Activated CD8-positive, alpha-beta T cell treated with anti-CD3 and anti-CD28 coated beads, Interleukin-2, amount 10 ng/mL, durations not matched to agents 7 days and 5 days (primary cell): ENCODE measurements around the gene TMPRSS11E. TPM values are rescaled to one million over a fixed set of nuclear protein-coding genes. Genes with fewer than 3 reads are reported as not detected.
"Not testable (repeated sequence)": the region's sequence is repeated elsewhere in the genome, so short reads cannot be mapped to it uniquely, and the experiment has no call there.

Source experiments
- ATAC-seq: fragments of 150-1000 bp; cut with Tn5 transposase; one replicate; pipeline ENCODE4 v1.10.0; 2021; ENCODE audit warnings: moderate library complexity
- CTCF ChIA-PET: fragments of 350-600 bp; sonication (Branson Sonifier 250); formaldehyde crosslinking; loops from one replicate; lab custom pipeline; 2021; ENCODE audit warnings: antibody characterized with exemption; lab: Charles Lee
- POLR2A ChIA-PET: fragments of 350-600 bp; sonication (Branson Sonifier 250); formaldehyde crosslinking; loops from one replicate; lab custom pipeline; 2021; ENCODE audit warnings: antibody characterized with exemption; lab: Charles Lee
- DNase-seq: peaks from one replicate; pipeline ENCODE4 v3.0.0-alpha.2; 2020
- H3K27ac Mint-ChIP-seq: one replicate; pipeline ENCODE4 v1.8.0; 2021; ENCODE audit warnings: mild to moderate bottlenecking, mixed read lengths
- H3K27me3 Mint-ChIP-seq: one replicate; pipeline ENCODE4 v1.8.0; 2021; ENCODE audit warnings: low read depth, mixed read lengths
- H3K36me3 Mint-ChIP-seq: one replicate; pipeline ENCODE4 v1.8.0; 2021; ENCODE audit warnings: low read depth, mixed read lengths
- H3K4me1 Mint-ChIP-seq: one replicate; pipeline ENCODE4 v1.8.0; 2021; ENCODE audit warnings: low read depth, mixed read lengths
- H3K4me3 Mint-ChIP-seq: one replicate; pipeline ENCODE4 v1.8.0; 2021; ENCODE audit warnings: mild to moderate bottlenecking, mixed read lengths
- H3K9me3 Mint-ChIP-seq: one replicate; pipeline ENCODE4 v1.8.0; 2022; ENCODE audit warnings: mixed read lengths; ENCODE audit not compliant: insufficient read depth
- total RNA-seq, 2 experiments: library from RNA; stranded (reverse); gene quantifications; one replicate each; pipeline ENCODE4 v1.2.3, GENCODE V29; 2021

The TMPRSS11E gene
- total RNA-seq, 2 experiments from 2014 or later, result not detected

GRCh38 chr4:68465058-68465457, 17.8 kb downstream of the TMPRSS11E start:
- no peak overlapping the region for H3K27ac Mint-ChIP-seq
- no peak overlapping the region for H3K4me3 Mint-ChIP-seq
- no peaks in the 10 kb centered on the region for H3K9me3 Mint-ChIP-seq
- POLR2A ChIA-PET, result no interaction called here
- no peak for ATAC-seq
- CTCF ChIA-PET, result no interaction called here
- peaks cover 3% of the 10 kb centered on the region for H3K36me3 Mint-ChIP-seq
- peaks cover 7% of the 10 kb centered on the region for H3K4me1 Mint-ChIP-seq
- H3K27me3 Mint-ChIP-seq, result no peaks in the 10 kb centered on the region
- no peak for DNase-seq

- Mint-ChIP-seq H3K27me3 (no peaks in the 10 kb centered on the region), H3K4me1 (peaks cover 8% of the 10 kb centered on the region), H3K27ac (no peak overlapping the region), H3K36me3 (peaks cover 3% of the 10 kb centered on the region), H3K4me3 (no peak overlapping the region), H3K9me3 (no peaks in the 10 kb centered on the region)
- DNase-seq (no peak), ATAC-seq (no peak)
- CTCF ChIA-PET, result no interaction called here
- POLR2A ChIA-PET, result no interaction called here
Measured at GRCh38 chr4:68466185-68466584, 18.9 kb downstream of the TMPRSS11E start.

- CTCF ChIA-PET, result interaction anchor here (1.4 kb wide), 1 partner anchor 14 kb away, joined by 4 read pairs; no protein-coding TSS in a partner anchor
- POLR2A ChIA-PET, result no interaction called here
Measured at GRCh38 chr4:68466751-68467150, 19.5 kb downstream of the TMPRSS11E start.

GRCh38 chr4:68469482-68469881, 22.2 kb downstream of the TMPRSS11E start:
- Mint-ChIP-seq H3K4me1 (peaks cover 8% of the 10 kb centered on the region), H3K27ac (no peak overlapping the region), H3K36me3 (peaks cover 3% of the 10 kb centered on the region), H3K27me3 (no peaks in the 10 kb centered on the region), H3K9me3 (no peaks in the 10 kb centered on the region), H3K4me3 (no peak overlapping the region)
- DNase-seq (no peak), ATAC-seq (no peak)
- ChIA-PET CTCF (no interaction called here), POLR2A (no interaction called here)

More at GRCh38 chr4:68466751-68467150, 19.5 kb downstream of the TMPRSS11E start:
- no peaks in the 10 kb centered on the region for H3K27me3 Mint-ChIP-seq
- no peak for ATAC-seq
- no peak overlapping the region for H3K4me3 Mint-ChIP-seq
- no peaks in the 10 kb centered on the region for H3K9me3 Mint-ChIP-seq
- peaks cover 3% of the 10 kb centered on the region for H3K36me3 Mint-ChIP-seq
- no peak overlapping the region for H3K27ac Mint-ChIP-seq
- peaks cover 8% of the 10 kb centered on the region for H3K4me1 Mint-ChIP-seq
- DNase-seq, result no peak

GRCh38 chr4:68476191-68476590, 28.9 kb downstream of the TMPRSS11E start:
- Mint-ChIP-seq H3K9me3 (no peaks in the 10 kb centered on the region), H3K4me1 (no peaks in the 10 kb centered on the region), H3K27ac (no peak overlapping the region), H3K27me3 (no peaks in the 10 kb centered on the region), H3K36me3 (no peaks in the 10 kb centered on the region), H3K4me3 (no peak overlapping the region)
- ChIA-PET POLR2A (no interaction called here), CTCF (no interaction called here)
- DNase-seq (no peak), ATAC-seq (no peak)

- ChIA-PET POLR2A (no interaction called here), CTCF (interaction anchor here (2.5 kb wide), 1 partner anchor 9 kb away, joined by 6 read pairs; no protein-coding TSS in a partner anchor)
- Mint-ChIP-seq H3K27me3 (no peaks in the 10 kb centered on the region), H3K36me3 (no peaks in the 10 kb centered on the region), H3K4me1 (peaks cover 1% of the 10 kb centered on the region), H3K9me3 (no peaks in the 10 kb centered on the region), H3K4me3 (no peak overlapping the region), H3K27ac (no peak overlapping the region)
- no peak for DNase-seq
- no peak for ATAC-seq
Measured at GRCh38 chr4:68489338-68489737, 42.1 kb downstream of the TMPRSS11E start.

- DNase-seq (no peak), ATAC-seq (no peak)
- no peak overlapping the region for H3K27ac Mint-ChIP-seq
- H3K36me3 Mint-ChIP-seq, result no peaks in the 10 kb centered on the region
- no peaks in the 10 kb centered on the region for H3K9me3 Mint-ChIP-seq
- POLR2A ChIA-PET, result no interaction called here
- peaks cover 3% of the 10 kb centered on the region for H3K4me1 Mint-ChIP-seq
- H3K27me3 Mint-ChIP-seq, result no peaks in the 10 kb centered on the region
- H3K4me3 Mint-ChIP-seq, result no peak overlapping the region
- CTCF ChIA-PET, result no interaction called here
Measured at GRCh38 chr4:68490826-68491457, 43.7 kb downstream of the TMPRSS11E start.

GRCh38 chr4:68494688-68495087, 47.4 kb downstream of the TMPRSS11E start:
- ChIA-PET POLR2A (no interaction called here), CTCF (interaction anchor here (1.2 kb wide), 1 partner anchor 119 kb away, joined by 3 read pairs; no protein-coding TSS in a partner anchor)
- Mint-ChIP-seq H3K27ac (no peak overlapping the region), H3K36me3 (no peaks in the 10 kb centered on the region), H3K4me3 (no peak overlapping the region), H3K27me3 (peaks cover 3% of the 10 kb centered on the region), H3K9me3 (no peaks in the 10 kb centered on the region), H3K4me1 (peaks cover 3% of the 10 kb centered on the region)
- ATAC-seq (no peak), DNase-seq (no peak)

GRCh38 chr4:68498413-68499007, 51.2 kb downstream of the TMPRSS11E start:
- Mint-ChIP-seq H3K27ac (no peak overlapping the region), H3K27me3 (peaks cover 3% of the 10 kb centered on the region), H3K9me3 (no peaks in the 10 kb centered on the region), H3K4me1 (peaks cover 3% of the 10 kb centered on the region), H3K4me3 (no peak overlapping the region), H3K36me3 (no peaks in the 10 kb centered on the region)
- CTCF ChIA-PET, result interaction anchor here (0.9 to 1.5 kb wide), 4 partner anchors 9 to 227 kb away, joined by 3 to 6 read pairs (median 4); no protein-coding TSS in a partner anchor
- ATAC-seq (peak; percentile 77), DNase-seq (peak; percentile 77)
- POLR2A ChIA-PET, result no interaction called here

- POLR2A ChIA-PET, result no interaction called here
- ATAC-seq, result no peak
- CTCF ChIA-PET, result interaction anchor here (1.0 to 1.5 kb wide), 3 partner anchors 10 to 227 kb away, joined by 3 to 6 read pairs (median 5); no protein-coding TSS in a partner anchor
Measured at GRCh38 chr4:68499021-68499420, 51.8 kb downstream of the TMPRSS11E start.

GRCh38 chr4:68503462-68503861, 56.2 kb downstream of the TMPRSS11E start:
- H3K36me3 Mint-ChIP-seq, H3K27me3 Mint-ChIP-seq, CTCF ChIA-PET, DNase-seq, H3K9me3 Mint-ChIP-seq, H3K4me3 Mint-ChIP-seq, H3K4me1 Mint-ChIP-seq, POLR2A ChIA-PET, ATAC-seq, H3K27ac Mint-ChIP-seq: not testable (repeated sequence)

More at GRCh38 chr4:68499021-68499420, 51.8 kb downstream of the TMPRSS11E start:
- H3K27ac Mint-ChIP-seq, result no peak overlapping the region
- H3K4me1 Mint-ChIP-seq, result peaks cover 3% of the 10 kb centered on the region
- H3K4me3 Mint-ChIP-seq, result no peak overlapping the region
- H3K27me3 Mint-ChIP-seq, result peaks cover 3% of the 10 kb centered on the region
- no peak for DNase-seq
- H3K9me3 Mint-ChIP-seq, result no peaks in the 10 kb centered on the region
- no peaks in the 10 kb centered on the region for H3K36me3 Mint-ChIP-seq

- H3K4me3 Mint-ChIP-seq, ATAC-seq, H3K9me3 Mint-ChIP-seq, H3K36me3 Mint-ChIP-seq, H3K27ac Mint-ChIP-seq, H3K27me3 Mint-ChIP-seq, CTCF ChIA-PET, H3K4me1 Mint-ChIP-seq, POLR2A ChIA-PET: not testable (repeated sequence)
- DNase-seq, result peak; percentile 21
Measured at GRCh38 chr4:68504836-68505235, 57.6 kb downstream of the TMPRSS11E start.
